Activated CD8-positive, alpha-beta memory T cell treated with anti-CD3 and anti-CD28 coated beads for 36 hours (primary cell): ENCODE measurements around the gene ZNF101. TPM values are rescaled to one million over a fixed set of nuclear protein-coding genes. Genes with fewer than 3 reads are reported as not detected.

Source experiments
- CTCF ChIA-PET: fragments of 350-600 bp; sonication (Branson Sonifier 250); formaldehyde crosslinking; loops from one replicate; lab custom pipeline; 2021; ENCODE audit warnings: antibody characterized with exemption; lab: Charles Lee
- POLR2A ChIA-PET: fragments of 350-600 bp; sonication (Branson Sonifier 250); formaldehyde crosslinking; loops from one replicate; lab custom pipeline; 2021; ENCODE audit warnings: antibody characterized with exemption; lab: Charles Lee
- total RNA-seq, 2 experiments: library from RNA; stranded (reverse); gene quantifications; one replicate each; pipeline ENCODE4 v1.2.3, GENCODE V29; 2021

ZNF101 gene
- total RNA-seq, 2 experiments from 2014 or later: 63.9 to 65.7 TPM

DNA sequence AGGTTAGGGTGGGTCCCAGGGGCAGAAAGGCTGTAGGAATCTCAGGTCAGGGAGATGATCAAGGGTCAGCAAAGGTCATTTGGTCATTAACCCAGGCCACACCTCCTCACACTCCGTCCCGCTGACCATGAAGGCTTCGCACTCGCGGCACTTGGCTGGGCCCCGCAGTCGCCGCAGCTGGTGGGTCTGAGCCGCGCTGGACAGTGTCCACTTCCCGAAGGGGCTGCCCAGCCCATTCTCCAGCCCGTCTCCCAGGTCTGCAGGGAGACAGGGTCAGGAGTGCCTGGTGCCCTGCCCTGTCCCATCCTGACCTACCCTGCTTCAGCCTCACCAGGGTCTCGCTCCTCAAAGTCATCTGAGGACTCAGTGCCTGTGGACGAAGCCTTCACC, 33.3 kb upstream of the ZNF101 start:
- ChIA-PET CTCF (no interaction called here), POLR2A (no interaction called here)

DNA sequence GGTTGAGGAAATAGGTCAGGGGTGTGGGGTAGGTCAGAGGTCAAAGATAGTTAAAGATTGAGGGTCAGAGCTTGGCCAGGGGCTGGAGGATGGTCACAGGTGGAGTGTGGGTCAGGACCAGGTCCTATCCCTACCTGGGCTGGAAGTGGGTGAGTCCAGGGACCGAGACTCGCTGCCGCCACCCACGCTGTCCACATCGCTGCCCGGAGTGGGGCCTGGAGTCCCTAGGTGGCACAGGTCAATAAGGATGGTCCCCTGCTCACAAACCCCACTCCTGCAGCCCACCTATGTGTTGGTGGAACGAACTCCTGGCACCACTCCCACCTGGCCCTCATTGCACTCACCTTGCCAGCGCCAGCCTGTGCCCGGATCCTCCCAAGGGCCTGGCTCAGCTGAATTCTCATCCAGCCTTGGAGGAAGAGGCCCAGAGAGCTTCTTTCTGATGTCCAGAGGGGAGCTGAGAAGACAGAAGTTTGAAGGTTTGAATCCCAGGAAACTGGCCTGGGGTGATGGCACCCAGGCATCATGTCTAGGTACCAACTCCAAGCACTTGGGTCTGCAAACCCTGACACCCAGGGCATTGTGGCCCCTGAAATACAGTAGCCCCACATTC, 32.0 kb upstream of the ZNF101 start:
- CTCF ChIA-PET: interaction anchor here (0.8 kb wide), 1 partner anchor 104 kb away, joined by 3 read pairs; no protein-coding TSS in a partner anchor
- POLR2A ChIA-PET: interaction anchor here (1.2 kb wide), 1 partner anchor 8 kb away, joined by 3 read pairs; no protein-coding TSS in a partner anchor

DNA sequence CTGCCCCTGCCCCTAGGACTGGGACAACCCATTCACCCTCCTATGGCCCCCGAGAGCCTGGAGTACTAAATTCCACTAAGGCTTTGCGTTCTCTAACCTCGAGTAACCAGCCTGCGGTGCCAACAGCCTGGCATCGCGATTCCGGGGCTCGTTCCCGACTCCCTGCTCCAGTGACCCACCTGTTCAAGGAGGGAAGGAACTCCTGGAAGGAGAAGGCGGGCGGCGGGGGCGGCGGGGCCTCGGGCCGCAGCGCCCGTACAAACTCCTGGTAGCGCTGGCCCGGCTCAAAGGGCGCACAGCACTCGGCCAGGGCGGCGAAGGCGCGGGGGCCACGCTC, 31.5 kb upstream of the ZNF101 start:
- ChIA-PET POLR2A (interaction anchor here (1.2 kb wide), 1 partner anchor 9 kb away, joined by 3 read pairs; no protein-coding TSS in a partner anchor), CTCF (no interaction called here)

DNA sequence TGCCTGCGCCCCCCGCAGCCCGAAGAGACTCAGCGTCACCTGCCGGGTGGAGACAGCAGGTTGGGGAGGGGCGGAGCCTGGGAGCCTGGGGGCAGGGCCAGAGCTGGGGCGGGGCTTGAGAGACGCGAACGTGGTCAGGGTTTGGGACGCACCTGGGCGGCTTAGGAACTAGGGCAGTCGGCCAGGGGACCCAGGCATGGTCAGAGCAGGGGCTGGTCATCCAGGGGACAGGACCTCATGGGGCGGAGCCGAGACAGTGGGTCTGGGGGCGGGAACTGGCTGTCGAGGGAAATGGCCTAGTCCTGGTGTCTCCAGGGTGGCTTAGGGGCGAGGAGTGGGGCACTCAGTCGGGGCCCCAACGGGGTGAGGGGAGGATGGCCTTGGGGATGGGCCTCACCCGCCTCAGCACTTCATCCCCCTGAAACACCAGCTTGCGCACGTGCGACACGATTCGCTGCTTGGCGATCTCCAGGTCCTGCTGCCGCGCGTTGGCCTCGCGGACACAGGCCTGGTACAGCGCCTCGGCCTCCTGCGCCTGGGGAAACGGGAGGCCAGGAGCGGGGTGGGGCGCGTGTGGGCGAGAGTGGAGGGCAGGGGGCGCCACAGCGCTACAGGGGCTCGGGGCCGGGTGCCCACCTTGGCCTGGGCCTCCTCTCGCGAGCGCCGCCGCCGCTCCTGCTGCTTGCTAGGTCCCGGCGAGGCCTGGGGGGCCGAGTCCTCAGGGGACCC, 31.0 kb upstream of the ZNF101 start:
- POLR2A ChIA-PET: interaction anchor here (1.2 kb wide), 1 partner anchor 9 kb away, joined by 3 read pairs; no protein-coding TSS in a partner anchor
- CTCF ChIA-PET: interaction anchor here (3.8 kb wide), 1 partner anchor 106 kb away, joined by 10 read pairs; no protein-coding TSS in a partner anchor

DNA sequence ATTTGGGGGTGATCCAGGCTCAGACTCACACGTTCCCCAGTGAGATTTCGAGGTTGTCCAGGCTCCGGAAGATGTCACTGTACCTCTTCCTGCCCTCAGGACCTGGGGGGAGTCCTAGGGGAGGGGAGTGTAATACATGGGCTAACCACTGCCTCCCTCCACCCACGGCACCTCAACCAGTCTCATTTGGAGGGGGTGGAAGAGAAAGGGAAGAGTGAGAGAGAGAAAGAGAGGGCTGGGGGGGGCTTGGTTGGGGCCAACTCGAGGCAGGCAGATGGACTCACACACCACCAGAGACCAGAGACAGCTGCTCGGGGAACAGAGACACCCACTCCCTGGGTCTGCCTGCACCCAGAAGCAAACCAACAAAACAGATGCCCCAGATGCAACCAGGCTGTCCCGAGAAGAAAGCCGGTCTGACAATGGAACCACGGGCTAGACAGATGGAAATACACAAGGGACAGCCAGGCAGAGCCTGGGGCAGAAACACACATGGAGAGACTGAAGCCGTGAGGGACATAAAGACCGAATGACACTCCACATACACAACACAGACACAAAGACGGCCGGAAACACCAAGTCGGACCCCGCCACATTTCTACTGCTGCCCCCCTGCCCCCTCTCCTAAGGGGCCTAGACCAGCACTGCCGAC, 26.0 kb upstream of the ZNF101 start:
- POLR2A ChIA-PET: no interaction called here
- CTCF ChIA-PET: interaction anchor here (2.0 kb wide), 1 partner anchor 19 kb away, joined by 5 read pairs; no protein-coding TSS in a partner anchor

DNA sequence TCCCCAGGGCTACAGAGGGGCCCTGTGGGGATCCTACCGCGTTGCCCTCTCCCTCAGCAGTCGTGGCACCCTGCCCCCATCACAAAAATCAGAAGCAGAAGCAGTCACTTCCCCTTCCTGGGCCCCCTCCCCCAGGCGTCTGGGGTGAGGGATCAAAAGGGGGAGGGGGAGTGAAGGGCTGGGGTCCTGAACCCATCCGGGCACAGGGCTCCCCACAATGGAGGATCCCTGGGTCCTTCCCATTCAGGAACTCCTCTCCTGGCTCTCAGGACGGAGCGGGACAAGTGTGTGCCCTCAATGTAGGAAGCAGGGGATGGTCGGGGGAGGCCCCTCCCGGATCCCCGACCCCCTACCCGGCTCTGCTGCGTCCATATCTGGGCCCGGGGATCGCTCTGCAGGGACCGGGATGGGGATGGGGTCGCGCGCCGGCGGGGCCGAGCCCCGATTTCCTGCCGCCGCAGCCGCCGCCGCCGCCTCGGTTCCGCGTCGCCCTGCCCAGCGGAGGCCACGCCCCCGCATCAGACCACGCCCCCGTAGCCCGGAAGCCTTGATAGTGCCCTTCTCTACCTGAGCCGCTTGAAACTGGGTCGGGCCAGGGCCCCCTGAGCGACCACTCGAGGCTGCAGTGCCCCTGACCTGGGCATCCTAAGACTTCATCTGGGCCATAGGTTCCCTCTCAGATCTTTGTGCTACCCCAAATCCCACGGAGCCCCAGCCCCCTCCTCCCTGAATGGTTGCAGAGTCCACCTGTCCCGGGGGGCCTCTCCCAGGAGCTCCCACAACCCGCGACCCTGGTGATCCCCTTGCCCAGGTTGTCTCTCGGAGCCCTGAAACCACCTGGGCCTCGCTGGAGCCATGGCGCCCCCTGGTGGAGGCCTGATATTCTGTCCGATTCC, 25.2 kb upstream of the ZNF101 start, which contains the start of gene GMIP:
GMIP (minus strand) TSS at position 500 of the 896 bp plus-strand sequence; CDS start at position 372, 128 bp downstream.
- ChIA-PET POLR2A (no interaction called here), CTCF (interaction anchor here (0.5 to 3.5 kb wide), 24 partner anchors 9 to 315 kb away, joined by 3 to 32 read pairs (median 5); partner anchors contain the start of genes YJEFN3 and ZNF101)

DNA sequence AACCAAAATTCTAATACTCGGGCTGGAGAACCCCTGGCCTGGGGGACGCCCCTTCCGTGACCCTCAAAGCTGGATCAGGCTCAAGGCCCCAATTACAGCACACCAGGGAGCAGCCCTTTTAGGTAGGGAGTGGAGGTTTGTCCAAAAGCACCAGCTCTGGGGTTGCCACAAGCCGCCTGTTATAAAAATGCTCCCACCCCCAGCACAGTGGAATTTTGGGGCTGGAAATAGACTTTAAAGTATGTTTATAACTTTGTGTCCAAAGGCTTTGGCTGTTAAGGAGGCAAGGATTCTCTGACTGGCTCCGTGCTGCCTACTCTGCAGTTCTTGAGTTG, 24.6 kb upstream of the ZNF101 start:
- ChIA-PET POLR2A (no interaction called here), CTCF (interaction anchor here (0.7 to 3.5 kb wide), 22 partner anchors 9 to 314 kb away, joined by 3 to 32 read pairs (median 5); partner anchors contain the start of genes YJEFN3 and ZNF101)

DNA sequence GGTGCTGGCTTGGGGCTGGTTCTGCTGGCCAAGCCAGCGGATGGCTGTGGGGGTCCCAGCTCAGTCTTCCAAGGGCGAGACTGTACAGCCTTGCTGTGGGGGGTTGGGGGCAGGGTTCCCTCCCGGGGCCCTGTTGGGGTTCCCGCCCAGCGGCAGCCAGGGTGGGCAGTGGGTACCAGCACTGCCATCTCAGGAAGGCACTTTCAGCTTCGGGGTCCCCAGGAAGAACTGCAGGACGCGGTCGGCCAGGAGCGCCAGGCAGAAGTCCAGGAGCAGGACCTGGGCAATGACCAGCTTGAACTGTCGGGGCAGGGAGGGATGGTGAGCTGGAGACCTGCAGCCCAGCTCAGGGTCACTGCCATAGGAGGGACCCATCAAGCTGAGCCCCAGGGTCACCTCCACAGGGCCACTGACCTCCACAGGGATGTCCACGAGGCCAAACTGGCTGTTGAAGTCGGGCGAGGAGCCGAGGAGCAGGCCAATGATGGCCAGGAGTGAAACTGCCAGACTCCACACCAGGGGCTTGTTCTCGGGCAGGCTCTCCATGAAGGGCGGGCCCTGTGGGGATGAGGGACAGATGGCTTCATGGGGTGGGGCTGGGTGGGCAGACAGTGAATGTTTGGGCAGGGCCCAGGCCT, 23.3 kb upstream of the ZNF101 start:
- POLR2A ChIA-PET: interaction anchor here (1.0 kb wide), 1 partner anchor 16 kb away, joined by 4 read pairs; no protein-coding TSS in a partner anchor

DNA sequence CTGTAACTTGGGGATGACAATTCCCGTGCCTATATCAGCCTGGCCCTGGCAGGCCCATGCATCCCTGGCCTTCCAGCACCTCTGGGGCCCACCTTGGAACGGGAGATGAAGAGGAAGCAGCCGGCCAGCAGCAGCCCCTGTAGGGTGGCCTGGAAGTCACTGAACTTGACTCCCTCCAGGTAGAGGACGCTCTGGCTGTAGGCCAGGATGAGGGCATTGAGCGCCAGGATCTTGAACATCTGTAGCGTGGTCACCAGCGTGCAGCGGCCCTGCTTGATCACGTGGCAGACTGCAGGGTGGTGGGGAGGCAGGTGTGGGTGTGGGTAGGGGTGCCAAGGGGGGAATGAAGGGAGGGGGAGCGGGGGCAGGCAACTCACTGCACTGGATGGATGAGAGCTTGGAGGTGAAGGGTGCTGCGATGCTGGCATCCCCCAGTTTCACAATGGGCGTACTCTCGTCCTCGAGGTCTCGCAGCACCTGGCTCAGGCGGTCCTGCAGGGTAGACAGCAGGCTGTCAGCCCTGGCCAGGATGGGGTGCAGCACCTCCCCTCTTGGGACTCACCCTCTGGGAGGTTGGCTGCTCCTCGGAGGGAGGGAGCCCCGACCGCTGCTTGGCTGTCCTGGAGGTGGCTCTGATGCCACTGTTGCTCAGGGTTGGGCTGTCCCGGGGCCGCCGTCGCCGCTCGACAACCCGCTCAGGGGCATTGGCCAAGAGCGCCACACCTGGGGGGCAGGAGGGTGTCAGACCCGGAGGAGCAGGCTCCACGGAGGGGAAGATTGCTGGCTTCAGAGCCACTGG, 21.4 kb upstream of the ZNF101 start:
- ChIA-PET POLR2A (no interaction called here), CTCF (no interaction called here)

More for the DNA sequence above, 23.3 kb upstream of the ZNF101 start:
- CTCF ChIA-PET: interaction anchor here (1.9 to 3.5 kb wide), 2 partner anchors 16 to 113 kb away, joined by 17 to 32 read pairs; no protein-coding TSS in a partner anchor

DNA sequence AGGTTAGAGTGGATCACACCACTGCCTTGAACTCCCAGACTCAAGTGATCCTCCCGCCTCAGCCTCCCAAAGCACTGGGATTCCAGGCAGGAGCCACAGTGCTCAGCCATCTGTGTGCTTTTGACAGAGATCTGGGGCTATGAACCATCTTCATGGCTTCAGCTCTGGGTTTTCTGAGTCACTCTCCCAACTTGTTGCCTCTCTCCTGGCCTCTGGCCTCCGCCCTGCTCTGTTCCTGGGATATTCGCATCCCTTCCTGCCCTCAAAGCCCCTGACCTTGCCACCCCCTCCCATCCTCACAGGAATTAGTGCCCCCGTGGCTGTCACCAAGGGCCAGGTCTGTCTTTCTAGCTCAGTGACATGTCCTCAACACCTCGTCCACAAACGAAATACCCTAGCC, 19.5 kb upstream of the ZNF101 start:
- POLR2A ChIA-PET: no interaction called here
- CTCF ChIA-PET: interaction anchor here (0.6 to 3.4 kb wide), 4 partner anchors 13 to 812 kb away, joined by 3 to 12 read pairs (median 7); no protein-coding TSS in a partner anchor

DNA sequence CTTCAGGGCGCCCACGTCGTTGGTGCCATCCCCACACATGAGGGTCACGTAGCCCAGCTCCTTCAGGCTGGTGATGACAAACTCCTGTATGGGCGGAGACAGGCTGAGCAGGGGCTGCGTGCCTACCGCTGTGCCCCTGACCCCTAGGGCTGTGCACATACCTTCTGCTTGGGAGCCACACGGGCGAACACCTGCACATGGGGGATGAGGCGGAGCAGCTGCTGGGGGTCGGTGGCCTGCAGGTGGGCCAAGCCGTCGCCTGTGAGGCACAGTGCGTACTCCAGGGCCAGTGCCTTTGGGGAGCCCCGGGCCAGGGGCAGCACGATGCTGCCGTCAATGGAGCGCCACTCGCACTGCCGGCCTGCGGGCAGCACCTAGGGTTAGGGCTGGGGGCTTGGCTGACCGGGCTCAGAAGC, 19.1 kb upstream of the ZNF101 start:
- CTCF ChIA-PET: interaction anchor here (1.2 to 3.4 kb wide), 3 partner anchors 12 to 118 kb away, joined by 3 to 12 read pairs (median 11); no protein-coding TSS in a partner anchor
- POLR2A ChIA-PET: no interaction called here

DNA sequence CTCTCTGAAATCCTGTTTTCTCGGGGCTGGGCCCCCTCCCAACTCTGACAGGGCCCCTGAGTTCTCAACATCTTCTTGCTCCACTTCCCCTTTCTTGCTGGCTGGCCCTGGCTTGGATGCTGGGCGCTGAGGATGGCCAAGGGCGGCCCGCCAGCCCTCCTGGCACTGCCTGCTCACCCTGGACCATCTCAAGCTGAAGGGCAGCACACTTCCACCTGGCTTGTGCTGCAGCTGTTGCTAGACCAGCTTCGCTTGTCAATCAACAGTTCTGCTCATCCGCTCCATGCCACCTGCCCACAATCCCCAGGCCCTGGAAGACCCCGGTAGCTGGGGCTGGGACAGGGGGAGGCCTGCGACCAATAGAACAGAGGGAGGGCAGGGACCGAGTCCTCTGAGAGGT, 18.3 kb upstream of the ZNF101 start:
- CTCF ChIA-PET: interaction anchor here (3.2 to 3.4 kb wide), 2 partner anchors 11 to 119 kb away, joined by 11 to 12 read pairs; no protein-coding TSS in a partner anchor
- POLR2A ChIA-PET: no interaction called here

DNA sequence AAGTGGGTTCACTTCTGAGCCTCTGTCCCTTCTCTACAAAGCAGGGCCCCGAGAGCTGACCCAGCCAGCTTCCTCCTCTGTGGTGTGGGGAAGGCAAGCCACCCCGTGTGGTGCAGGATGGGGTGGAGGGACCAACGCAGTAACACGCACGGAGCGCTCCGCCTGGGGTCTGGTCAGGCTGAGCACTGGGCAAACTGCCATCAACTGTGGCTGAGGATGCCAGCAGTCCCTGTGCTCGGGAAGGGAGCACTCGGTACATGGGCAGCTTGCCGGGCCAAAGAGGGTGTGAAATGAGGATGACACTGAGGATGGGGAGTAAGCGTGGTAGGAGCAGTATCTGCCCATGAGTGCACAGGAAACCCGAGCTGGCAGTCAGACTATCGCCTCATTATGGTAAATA, 17.6 kb upstream of the ZNF101 start:
- ChIA-PET CTCF (interaction anchor here (1.7 to 3.4 kb wide), 3 partner anchors 11 to 119 kb away, joined by 4 to 12 read pairs (median 11); no protein-coding TSS in a partner anchor), POLR2A (interaction anchor here (0.6 kb wide), 2 partner anchors 83 to 272 kb away, joined by 3 read pairs; no protein-coding TSS in a partner anchor)

DNA sequence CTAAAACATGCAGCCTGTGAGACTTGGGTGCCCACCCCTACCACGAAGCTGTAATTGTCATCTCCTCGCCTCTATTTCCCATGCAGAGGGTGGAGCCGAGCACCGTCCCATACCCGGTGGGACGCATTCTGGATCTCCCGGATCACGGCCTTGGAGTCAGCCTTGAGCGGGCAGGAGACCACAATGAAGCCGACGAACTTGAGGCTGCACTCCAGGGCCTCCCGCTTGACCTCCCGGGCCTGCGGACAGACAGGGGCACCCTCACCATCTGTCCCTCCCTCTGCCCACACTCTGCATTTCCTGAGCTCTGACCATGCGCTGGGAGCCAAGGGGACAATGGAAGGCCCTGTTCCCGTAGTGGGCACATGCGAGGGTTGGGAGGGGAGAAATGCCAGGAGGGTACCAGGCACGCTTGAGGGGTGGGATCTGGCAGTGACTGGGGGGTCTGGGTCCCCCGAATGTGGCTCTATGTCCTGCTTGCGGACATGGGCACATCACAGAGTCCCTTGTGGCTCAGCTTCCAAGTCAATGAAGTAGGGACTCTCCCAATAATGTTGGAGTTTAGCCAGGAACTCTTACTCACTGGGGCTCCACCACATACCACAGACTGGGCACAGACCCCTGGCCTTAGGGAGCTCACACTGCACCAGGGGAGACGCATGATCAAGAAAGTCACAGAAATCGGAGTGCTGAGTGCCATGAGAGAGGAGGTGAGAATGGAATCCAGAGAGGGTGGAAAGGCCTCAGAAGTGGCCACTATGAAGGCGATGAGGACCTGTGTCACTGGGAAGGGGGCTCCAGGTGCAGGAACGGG, 15.9 kb upstream of the ZNF101 start:
- POLR2A ChIA-PET: no interaction called here
- CTCF ChIA-PET: interaction anchor here (0.6 to 3.2 kb wide), 6 partner anchors 9 to 734 kb away, joined by 4 to 17 read pairs (median 4); partner anchors contain the start of genes COPE and GMIP

DNA sequence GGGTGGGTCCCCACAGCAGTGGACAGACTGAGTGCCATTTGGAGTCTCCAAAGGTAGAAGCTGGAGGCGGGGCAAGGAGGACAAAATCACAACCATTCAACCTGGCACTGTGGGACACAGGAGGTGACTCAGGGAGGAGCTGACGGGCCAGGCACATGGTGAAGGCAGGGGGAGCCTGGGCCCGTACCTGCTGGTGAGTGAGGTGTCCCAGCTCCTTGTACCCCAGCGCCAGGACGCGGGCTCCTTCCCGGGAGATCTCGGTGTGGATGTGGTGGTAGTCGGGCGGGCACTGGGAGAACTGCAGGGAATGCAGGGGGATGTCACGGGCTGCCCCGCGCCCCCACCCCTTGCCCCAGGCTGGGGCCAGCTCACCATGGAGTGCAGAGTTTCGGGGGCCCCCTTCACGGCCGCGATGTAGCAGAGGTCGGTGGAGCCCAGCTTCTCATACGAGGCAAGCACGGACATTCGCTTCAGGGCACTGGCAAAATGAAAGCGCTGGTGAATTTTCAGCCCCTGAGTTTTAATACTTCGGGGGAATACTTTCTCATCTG, 15.0 kb upstream of the ZNF101 start:
- ChIA-PET POLR2A (interaction anchor here (0.7 kb wide), 1 partner anchor 56 kb away, joined by 5 read pairs; no protein-coding TSS in a partner anchor), CTCF (interaction anchor here (1.0 to 2.4 kb wide), 2 partner anchors 8 to 10 kb away, joined by 4 to 17 read pairs; partner anchors contain the start of gene GMIP)
